ENCODE results near the gene SLC25A42.

The SLC25A42 gene

DNA sequence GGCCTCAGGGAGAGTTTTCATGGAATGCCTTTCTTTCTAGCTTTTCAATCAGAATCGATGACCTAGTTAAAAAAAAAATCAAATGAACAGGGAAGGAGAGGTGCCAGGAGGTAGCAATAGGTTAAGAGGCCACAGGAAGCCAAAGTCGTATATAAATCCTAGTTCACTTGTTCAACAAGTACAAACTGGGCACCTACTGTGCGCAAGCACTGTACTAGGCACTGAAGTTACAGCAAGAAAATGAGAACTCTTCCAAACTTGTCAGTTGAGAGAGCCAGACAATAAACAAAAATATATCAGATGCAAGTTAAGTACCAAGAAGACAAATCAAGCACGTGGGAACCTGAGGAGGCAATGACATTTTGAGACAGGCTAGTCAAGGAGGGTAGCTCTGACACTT lies 36.6 kb upstream of the SLC25A42 start:
- no peak for TF ChIP-seq CTCF (IDR thresholded peaks at IDR 0.05; ENCODE audit: low read depth, low read length)
- DNase-seq (ENCODE audit: low read depth, low spot score) = no peak
- in situ Hi-C loops (cut with HindIII; ENCODE audit: low sequenced_read_pairs) = no loop called here
- H3K4me3 ChIP-seq (ENCODE audit: low read depth, low read length) = no peak overlapping the region

GRCh38 chr19:19028526-19028925 lies 35.3 kb upstream of the SLC25A42 start:
- in situ Hi-C loops (cut with HindIII; ENCODE audit: low sequenced_read_pairs) = no loop called here
- DNase-seq (ENCODE audit: low read depth, low spot score) = no peak
- H3K4me3 ChIP-seq (ENCODE audit: low read depth, low read length) = no peak overlapping the region
- TF ChIP-seq CTCF (IDR thresholded peaks at IDR 0.05; ENCODE audit: low read depth, low read length) = no peak

DNA sequence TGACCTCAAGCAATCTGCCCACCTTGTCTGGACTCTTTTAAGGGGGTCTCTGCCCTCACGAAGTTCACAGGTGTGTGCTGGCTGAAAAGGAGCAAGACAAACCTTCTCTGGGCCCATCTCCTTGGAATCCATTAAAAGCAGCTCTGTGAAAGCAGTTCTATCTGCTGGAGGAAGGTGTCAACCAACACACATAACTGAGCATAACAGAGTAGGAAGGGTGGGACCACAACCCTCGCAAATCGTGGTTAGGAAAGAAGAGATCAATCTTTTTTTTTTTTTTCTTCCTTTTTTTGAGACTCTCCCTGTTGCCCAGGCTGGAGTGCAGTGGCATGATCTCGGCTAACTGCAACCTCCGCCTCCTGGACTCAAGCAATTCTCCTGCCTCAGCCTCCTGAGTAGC lies 31.9 kb upstream of the SLC25A42 start:
- no peak for TF ChIP-seq CTCF (IDR thresholded peaks at IDR 0.05; ENCODE audit: low read depth, low read length)
- no peak for DNase-seq (ENCODE audit: low read depth, low spot score)
- in situ Hi-C loops (cut with HindIII; ENCODE audit: low sequenced_read_pairs) = no loop called here
- H3K4me3 ChIP-seq (ENCODE audit: low read depth, low read length) = peak overlapping the region; percentile 95

GRCh38 chr19:19032420-19033175 lies 31.2 kb upstream of the SLC25A42 start:
- TF ChIP-seq CTCF (IDR thresholded peaks at IDR 0.05; ENCODE audit: low read depth, low read length) = no peak
- peak overlapping the region; percentile 95 for H3K4me3 ChIP-seq (ENCODE audit: low read depth, low read length)
- peak; percentile 94 for DNase-seq (ENCODE audit: low read depth, low spot score)
- in situ Hi-C loops (cut with HindIII; ENCODE audit: low sequenced_read_pairs) = no loop called here

DNA sequence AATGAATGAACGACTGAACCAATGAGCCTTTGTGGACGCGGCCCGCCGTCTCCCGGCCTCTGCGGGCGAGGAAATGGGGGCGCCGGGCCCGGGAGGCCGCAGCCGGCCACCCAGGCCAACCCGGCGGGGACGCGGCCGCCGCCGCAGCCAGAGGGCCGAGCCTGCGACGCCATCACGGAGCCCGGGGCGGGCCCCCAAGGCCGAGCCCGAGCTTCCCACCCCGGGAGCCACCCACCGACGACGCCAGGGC lies 30.7 kb upstream of the SLC25A42 start:
- DNase-seq (ENCODE audit: low read depth, low spot score) = no peak
- TF ChIP-seq CTCF (IDR thresholded peaks at IDR 0.05; ENCODE audit: low read depth, low read length) = no peak

GRCh38 chr19:19033426-19034203 lies 30.2 kb upstream of the SLC25A42 start, which contains the start of the genes ARMC6 and SUGP2:
Gene ARMC6 (plus strand): TSS chr19:19033603. CDS start chr19:19034210, 607 bp downstream.
Gene SUGP2 (minus strand): TSS chr19:19033517. CDS start chr19:19031071, 2,446 bp downstream.
- in situ Hi-C loops (cut with HindIII; ENCODE audit: low sequenced_read_pairs) = no loop called here
- peak within 1 kb of the TSS; percentile 95 for H3K4me3 ChIP-seq (ENCODE audit: low read depth, low read length)
- DNase-seq (ENCODE audit: low read depth, low spot score) = peak; percentile 85
- TF ChIP-seq CTCF (IDR thresholded peaks at IDR 0.05; ENCODE audit: low read depth, low read length) = no peak

More for the DNA sequence above, 30.7 kb upstream of the SLC25A42 start:
- H3K4me3 ChIP-seq (ENCODE audit: low read depth, low read length) = peak overlapping the region; percentile 95
- in situ Hi-C loops (cut with HindIII; ENCODE audit: low sequenced_read_pairs) = no loop called here

Measured in astrocyte of the spinal cord (primary cell).